ENCODE data around the gene SH3RF1.

Gene SH3RF1

GRCh38 chr4:169270810-169271691 is at the start of gene SH3RF1:
Gene SH3RF1, minus strand, starts transcription at chr4:169270956. Its CDS starts 1,744 bp downstream, at chr4:169269212.
- peak within 1 kb of the TSS; percentile 95 for H3K4me3 ChIP-seq (ENCODE audit: low read depth, low read length)
- in situ Hi-C loops (cut with HindIII; ENCODE audit: low sequenced_read_pairs) = no loop called here
- TF ChIP-seq CTCF (IDR thresholded peaks at IDR 0.05; ENCODE audit: low read depth, low read length, missing control alignments) = peak; percentile 30
- DNase-seq (ENCODE audit: low read depth) = no peak

- DNase-seq (ENCODE audit: low read depth) = no peak
Measured at GRCh38 chr4:169315530-169316343, 45.0 kb upstream of the SH3RF1 start.

GRCh38 chr4:169314906-169315305 is 44.1 kb upstream of the SH3RF1 start:
- no peak for TF ChIP-seq CTCF (IDR thresholded peaks at IDR 0.05; ENCODE audit: low read depth, low read length, missing control alignments)
- in situ Hi-C loops (cut with HindIII; ENCODE audit: low sequenced_read_pairs) = no loop called here
- H3K4me3 ChIP-seq (ENCODE audit: low read depth, low read length) = no peak overlapping the region
- peak; percentile 36 for DNase-seq (ENCODE audit: low read depth)

More at GRCh38 chr4:169315530-169316343, 45.0 kb upstream of the SH3RF1 start:
- H3K4me3 ChIP-seq (ENCODE audit: low read depth, low read length) = no peak overlapping the region
- in situ Hi-C loops (cut with HindIII; ENCODE audit: low sequenced_read_pairs) = no loop called here
- TF ChIP-seq CTCF (IDR thresholded peaks at IDR 0.05; ENCODE audit: low read depth, low read length, missing control alignments) = no peak

GRCh38 chr4:169313732-169314131 is 43.0 kb upstream of the SH3RF1 start:
- TF ChIP-seq CTCF (IDR thresholded peaks at IDR 0.05; ENCODE audit: low read depth, low read length, missing control alignments) = no peak
- in situ Hi-C loops (cut with HindIII; ENCODE audit: low sequenced_read_pairs) = no loop called here
- DNase-seq (ENCODE audit: low read depth) = no peak
- H3K4me3 ChIP-seq (ENCODE audit: low read depth, low read length) = no peak overlapping the region

- in situ Hi-C loops (cut with HindIII; ENCODE audit: low sequenced_read_pairs) = no loop called here
- H3K4me3 ChIP-seq (ENCODE audit: low read depth, low read length) = no peak overlapping the region
- no peak for TF ChIP-seq CTCF (IDR thresholded peaks at IDR 0.05; ENCODE audit: low read depth, low read length, missing control alignments)
- DNase-seq (ENCODE audit: low read depth) = no peak
Measured at GRCh38 chr4:169312690-169313422, 42.1 kb upstream of the SH3RF1 start.
